Measurements from ENCODE around the gene EPO. TPM values are rescaled to one million over a fixed set of nuclear protein-coding genes. Genes with fewer than 3 reads are reported as not detected.

EPO gene
- total RNA-seq, 3 donors from 2014 or later (not counting 1 experiment from before 2014, with no cell fraction given), result not detected

DNA sequence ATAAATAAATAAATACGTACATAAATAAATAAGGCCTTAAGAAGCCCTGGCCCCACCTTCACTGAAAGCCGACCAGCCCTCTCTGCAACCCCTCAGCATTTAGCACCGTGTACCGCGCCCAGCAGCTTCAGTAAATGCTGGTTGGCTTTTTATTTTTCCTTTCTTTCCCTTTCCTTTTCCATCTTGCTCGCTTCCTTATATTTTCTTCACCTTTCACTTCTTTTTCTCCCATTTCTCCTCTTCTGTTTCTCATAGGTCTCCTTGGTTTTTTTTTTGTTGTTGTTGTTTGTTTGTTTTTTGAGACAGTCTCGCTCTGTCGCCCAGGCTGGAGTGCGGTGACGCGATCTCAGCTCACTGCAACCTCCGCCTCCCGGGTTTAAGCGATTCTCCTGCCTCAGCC lies 24.3 kb downstream of the EPO start:
- DNase-seq (no peak), ATAC-seq (no peak)
- H3K36me3 Mint-ChIP-seq, result no peaks in the 10 kb centered on the region
- no peak overlapping the region for H3K27ac ChIP-seq (ENCODE audit: low read length)
- peak overlapping the region; percentile 74 for H3K4me3 Mint-ChIP-seq
- TF ChIP-seq, protein P1, sequence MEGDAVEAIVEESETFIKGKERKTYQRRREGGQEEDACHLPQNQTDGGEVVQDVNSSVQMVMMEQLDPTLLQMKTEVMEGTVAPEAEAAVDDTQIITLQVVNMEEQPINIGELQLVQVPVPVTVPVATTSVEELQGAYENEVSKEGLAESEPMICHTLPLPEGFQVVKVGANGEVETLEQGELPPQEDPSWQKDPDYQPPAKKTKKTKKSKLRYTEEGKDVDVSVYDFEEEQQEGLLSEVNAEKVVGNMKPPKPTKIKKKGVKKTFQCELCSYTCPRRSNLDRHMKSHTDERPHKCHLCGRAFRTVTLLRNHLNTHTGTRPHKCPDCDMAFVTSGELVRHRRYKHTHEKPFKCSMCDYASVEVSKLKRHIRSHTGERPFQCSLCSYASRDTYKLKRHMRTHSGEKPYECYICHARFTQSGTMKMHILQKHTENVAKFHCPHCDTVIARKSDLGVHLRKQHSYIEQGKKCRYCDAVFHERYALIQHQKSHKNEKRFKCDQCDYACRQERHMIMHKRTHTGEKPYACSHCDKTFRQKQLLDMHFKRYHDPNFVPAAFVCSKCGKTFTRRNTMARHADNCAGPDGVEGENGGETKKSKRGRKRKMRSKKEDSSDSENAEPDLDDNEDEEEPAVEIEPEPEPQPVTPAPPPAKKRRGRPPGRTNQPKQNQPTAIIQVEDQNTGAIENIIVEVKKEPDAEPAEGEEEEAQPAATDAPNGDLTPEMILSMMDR (IDR thresholded peaks at IDR 0.05), result no peak
- H3K27me3 Mint-ChIP-seq (ENCODE audit: low read depth in 2 of 2), result peaks cover 0 to 17% of the 10 kb centered on the region in 2 donors
- intact Hi-C loops (cut with micrococcal nuclease), result no loop called here
- H3K27ac Mint-ChIP-seq, result no peak overlapping the region
- no peaks in the 10 kb centered on the region for H3K27me3 ChIP-seq (ENCODE audit: control insufficient read depth, insufficient read depth, low read length)
- peaks cover 0 to 4% of the 10 kb centered on the region in 2 donors for H3K4me1 Mint-ChIP-seq
- 93% methylated on average over 14 of the region's 14 CpGs for WGBS (ENCODE audit: insufficient coverage)
- H3K4me1 ChIP-seq (ENCODE audit: control insufficient read depth, insufficient read depth, low read length), result no peaks in the 10 kb centered on the region
- H3K36me3 ChIP-seq (ENCODE audit: control insufficient read depth, insufficient read depth, low read length), result no peaks in the 10 kb centered on the region
- H3K9me3 Mint-ChIP-seq, result no peaks in the 10 kb centered on the region
- H3K9me3 ChIP-seq (ENCODE audit: control insufficient read depth, insufficient read depth, low read length), result no peaks in the 10 kb centered on the region
- H3K4me3 ChIP-seq (ENCODE audit: low read length), result no peak overlapping the region

DNA sequence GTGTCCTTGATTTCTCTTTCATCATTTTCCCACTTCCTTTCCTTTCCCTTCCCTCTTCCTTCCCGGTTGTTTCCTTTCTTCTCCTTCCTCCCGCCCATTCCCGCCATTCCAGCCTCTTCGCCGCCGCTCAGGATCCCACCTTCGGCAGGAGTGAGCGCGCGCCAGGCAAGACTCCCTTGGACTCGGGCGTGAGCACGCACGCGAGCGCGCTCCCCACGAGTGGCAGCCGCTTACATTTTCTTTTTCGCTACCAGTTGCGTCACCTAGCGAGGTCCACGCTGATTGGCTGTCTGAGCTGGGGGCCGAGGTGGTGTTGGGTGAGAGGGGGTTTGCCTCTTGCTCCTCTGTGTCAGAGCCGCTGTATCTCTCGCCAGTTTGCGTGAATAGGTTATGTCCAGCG lies 24.9 kb downstream of the EPO start:
- H3K4me3 Mint-ChIP-seq, result peak overlapping the region; percentile 74
- H3K27ac ChIP-seq (ENCODE audit: low read length), result no peak overlapping the region

DNA sequence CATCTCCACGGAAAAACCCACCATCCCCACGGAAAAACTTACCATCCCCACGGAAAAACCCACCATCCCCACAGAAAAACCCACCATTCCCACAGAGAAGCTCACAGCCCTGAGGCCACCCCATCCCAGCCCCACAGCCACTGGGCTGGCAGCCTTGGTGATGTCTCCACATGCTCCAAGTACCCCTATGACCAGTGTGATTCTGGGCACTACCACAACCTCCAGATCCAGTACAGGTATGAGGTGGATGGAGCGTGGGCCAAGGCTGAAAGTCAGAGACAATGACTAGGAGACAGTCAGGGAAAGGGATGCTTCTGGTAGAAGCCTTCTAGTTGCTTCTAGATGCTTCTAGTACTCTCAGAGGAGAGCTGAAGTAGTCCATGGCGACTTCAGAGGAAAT lies 32.7 kb downstream of the EPO start:
- TF ChIP-seq, protein P1 (IDR thresholded peaks at IDR 0.05), result no peak
- H3K4me1 ChIP-seq (ENCODE audit: control insufficient read depth, insufficient read depth, low read length), result no peaks in the 10 kb centered on the region
- peaks cover 5% of the 10 kb centered on the region for H3K27me3 ChIP-seq (ENCODE audit: control insufficient read depth, insufficient read depth, low read length)
- no peaks in the 10 kb centered on the region for H3K9me3 ChIP-seq (ENCODE audit: control insufficient read depth, insufficient read depth, low read length)
- no peak overlapping the region for H3K4me3 ChIP-seq (ENCODE audit: low read length)
- Mint-ChIP-seq H3K9me3 (no peaks in the 10 kb centered on the region), H3K4me1 (no peaks in the 10 kb centered on the region), H3K36me3 (no peaks in the 10 kb centered on the region), H3K27me3 (ENCODE audit: low read depth in 2 of 2) (peaks cover 13 to 17% of the 10 kb centered on the region in 2 donors), H3K27ac (no peak overlapping the region), H3K4me3 (no peak overlapping the region)
- DNase-seq (no peak), ATAC-seq (no peak)
- no peak overlapping the region for H3K27ac ChIP-seq (ENCODE audit: low read length)
- WGBS (ENCODE audit: insufficient coverage), result 80% methylated on average over 5 of the region's 5 CpGs
- no peaks in the 10 kb centered on the region for H3K36me3 ChIP-seq (ENCODE audit: control insufficient read depth, insufficient read depth, low read length)
- intact Hi-C loops (cut with micrococcal nuclease), result no loop called here

More for the DNA sequence above, 24.9 kb downstream of the EPO start:
- peaks cover 0 to 17% of the 10 kb centered on the region in 2 donors for H3K27me3 Mint-ChIP-seq (ENCODE audit: low read depth in 2 of 2)
- H3K4me3 ChIP-seq (ENCODE audit: low read length), result no peak overlapping the region
- DNase-seq (peak in 1 of 2 donors; percentile 26), ATAC-seq (peak; percentile 46 to 97 (median 66))
- no peaks in the 10 kb centered on the region for H3K27me3 ChIP-seq (ENCODE audit: control insufficient read depth, insufficient read depth, low read length)
- intact Hi-C loops (cut with micrococcal nuclease), result no loop called here
- no peaks in the 10 kb centered on the region for H3K36me3 ChIP-seq (ENCODE audit: control insufficient read depth, insufficient read depth, low read length)
- no peaks in the 10 kb centered on the region for H3K4me1 ChIP-seq (ENCODE audit: control insufficient read depth, insufficient read depth, low read length)
- 33% methylated on average over 28 of the region's 28 CpGs for WGBS (ENCODE audit: insufficient coverage)
- H3K4me1 Mint-ChIP-seq, result peaks cover 0 to 4% of the 10 kb centered on the region in 2 donors
- TF ChIP-seq, protein P1 (IDR thresholded peaks at IDR 0.05), result no peak
- no peaks in the 10 kb centered on the region for H3K9me3 ChIP-seq (ENCODE audit: control insufficient read depth, insufficient read depth, low read length)
- no peak overlapping the region for H3K27ac Mint-ChIP-seq
- H3K36me3 Mint-ChIP-seq, result no peaks in the 10 kb centered on the region
- no peaks in the 10 kb centered on the region for H3K9me3 Mint-ChIP-seq

DNA sequence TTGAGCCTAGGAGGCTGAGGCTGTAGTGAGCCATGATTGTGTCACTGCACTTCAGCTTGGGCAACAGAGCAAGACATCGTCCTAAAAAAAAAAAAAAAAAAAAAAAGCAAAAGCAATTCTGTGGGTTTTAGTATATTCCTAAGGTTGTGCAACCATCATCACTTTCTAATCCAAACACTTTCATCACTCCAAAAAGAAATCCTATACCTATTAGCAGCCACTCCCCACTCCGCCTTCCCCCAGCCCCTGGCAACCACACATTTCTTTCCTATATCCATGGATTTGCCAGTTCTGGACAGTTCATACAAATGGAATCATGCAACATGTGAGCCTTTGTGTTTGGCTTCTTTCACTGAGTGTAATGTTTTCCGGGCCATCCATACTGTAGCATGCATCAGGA lies 33.5 kb downstream of the EPO start:
- Histone ChIP-seq H3K4me3 (ENCODE audit: low read length) (no peak overlapping the region), H3K9me3 (ENCODE audit: control insufficient read depth, insufficient read depth, low read length) (no peaks in the 10 kb centered on the region), H3K27ac (ENCODE audit: low read length) (no peak overlapping the region), H3K36me3 (ENCODE audit: control insufficient read depth, insufficient read depth, low read length) (no peaks in the 10 kb centered on the region), H3K4me1 (ENCODE audit: control insufficient read depth, insufficient read depth, low read length) (no peaks in the 10 kb centered on the region), H3K27me3 (ENCODE audit: control insufficient read depth, insufficient read depth, low read length) (peaks cover 6% of the 10 kb centered on the region)
- Mint-ChIP-seq H3K27me3 (ENCODE audit: low read depth in 2 of 2) (peaks cover 13 to 17% of the 10 kb centered on the region in 2 donors), H3K9me3 (no peaks in the 10 kb centered on the region), H3K4me3 (no peak overlapping the region), H3K36me3 (no peaks in the 10 kb centered on the region), H3K27ac (no peak overlapping the region), H3K4me1 (no peaks in the 10 kb centered on the region)
- WGBS (ENCODE audit: insufficient coverage), result 85% methylated on average over 2 of the region's 3 CpGs
- no peak for DNase-seq
- TF ChIP-seq, protein P1 (IDR thresholded peaks at IDR 0.05), result no peak
- no peak for ATAC-seq
- intact Hi-C loops (cut with micrococcal nuclease), result no loop called here
